HG03342 (cell line): ENCODE results near the gene ALOXE3.
"Not testable (repeated sequence)": the region's sequence is repeated elsewhere in the genome, so short reads cannot be mapped to it uniquely, and the experiment has no call there.

Experiments
- ATAC-seq: cut with Tn5 transposase; IDR thresholded peaks from one replicate; pipeline ENCODE4 v1.9.1; 2021; ENCODE audit warnings: mild to moderate bottlenecking, moderate library complexity; ENCODE audit not compliant: unreplicated experiment

Gene ALOXE3

DNA sequence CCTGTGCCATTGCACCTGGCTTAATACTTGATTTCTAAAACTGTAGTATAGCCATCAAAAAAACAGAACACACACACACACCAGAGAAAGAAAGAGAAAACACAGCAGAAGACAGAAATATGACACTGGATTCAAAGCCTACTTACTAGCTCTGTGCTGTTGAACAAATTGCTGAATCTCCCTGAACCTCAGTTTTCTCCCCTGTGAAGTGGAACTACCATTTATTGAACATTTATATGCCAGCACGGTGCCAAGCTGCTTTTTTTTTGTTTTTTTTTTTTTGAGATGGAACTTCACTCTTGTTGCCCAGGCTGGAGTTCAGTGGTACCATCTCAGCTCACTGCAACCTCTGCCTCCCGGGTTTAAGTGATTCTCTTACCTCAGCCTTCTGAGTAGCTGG is 17.6 kb downstream of the ALOXE3 start:
- no peak for ATAC-seq

DNA sequence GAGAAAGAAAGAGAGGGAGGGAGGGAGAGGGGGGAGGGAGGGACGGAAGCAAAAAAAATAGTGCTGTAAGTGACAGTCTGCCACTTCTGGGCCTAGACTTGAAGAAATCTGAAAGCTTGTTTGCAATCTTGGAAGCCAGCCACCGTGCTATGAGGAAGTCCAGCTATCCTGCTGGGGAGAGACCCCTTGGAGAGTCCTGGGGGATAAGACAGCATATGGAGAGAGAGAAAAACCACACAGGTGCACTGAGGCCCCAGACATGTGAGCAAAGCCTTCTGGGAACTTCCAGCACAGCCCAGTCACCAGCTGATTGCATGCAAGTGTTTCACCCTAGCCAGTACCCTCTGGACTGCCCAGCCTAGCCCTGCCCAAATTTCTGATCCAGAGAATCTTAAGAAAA is 18.2 kb downstream of the ALOXE3 start:
- ATAC-seq: no peak

GRCh38 chr17:8096541-8096940 is 21.8 kb downstream of the ALOXE3 start:
- ATAC-seq: no peak

- no peak for ATAC-seq
Measured at GRCh38 chr17:8095361-8095760, 23.0 kb downstream of the ALOXE3 start.

DNA sequence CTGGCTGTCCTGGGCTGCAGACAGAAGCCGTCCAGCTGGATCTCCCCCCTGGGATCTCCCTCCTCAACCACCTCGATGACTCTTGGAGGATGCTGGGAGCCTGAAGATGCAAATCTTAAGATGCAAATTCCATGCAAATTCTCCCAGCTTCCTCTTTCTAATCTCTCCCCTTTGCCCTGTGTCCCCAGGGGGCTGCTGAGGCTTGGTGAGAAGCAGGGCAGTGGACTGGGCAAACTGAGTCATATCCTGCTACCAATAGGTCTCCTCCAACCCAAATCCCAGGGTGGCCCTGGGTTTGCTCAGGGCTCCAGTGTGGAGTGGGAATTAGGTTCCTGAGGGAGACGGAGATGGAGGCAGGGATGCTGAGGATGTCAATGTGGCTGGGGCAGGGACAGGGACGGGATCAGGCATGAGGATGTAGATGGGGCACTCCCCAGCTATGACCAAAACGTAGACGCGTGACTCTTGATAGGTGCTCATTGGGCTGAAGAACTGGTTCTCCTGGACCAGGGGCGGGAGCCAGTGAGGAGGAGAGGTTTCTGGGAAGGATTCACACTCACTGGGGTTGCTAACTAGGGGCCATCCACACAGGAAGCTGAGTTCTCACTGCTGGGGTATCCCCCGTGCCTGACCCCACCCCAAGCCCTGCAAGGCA is 27.2 kb downstream of the ALOXE3 start:
- peak; percentile 60 for ATAC-seq

- no peak for ATAC-seq
Measured at GRCh38 chr17:8089728-8090127, 28.6 kb downstream of the ALOXE3 start.

GRCh38 chr17:8087952-8088230 is 30.4 kb downstream of the ALOXE3 start:
- no peak for ATAC-seq

- ATAC-seq: no peak
Measured at GRCh38 chr17:8087075-8087951, 31.0 kb downstream of the ALOXE3 start, which contains the start of gene ALOX12B. Gene ALOX12B (minus strand): TSS chr17:8087716. CDS start chr17:8087442, 274 bp downstream.

DNA sequence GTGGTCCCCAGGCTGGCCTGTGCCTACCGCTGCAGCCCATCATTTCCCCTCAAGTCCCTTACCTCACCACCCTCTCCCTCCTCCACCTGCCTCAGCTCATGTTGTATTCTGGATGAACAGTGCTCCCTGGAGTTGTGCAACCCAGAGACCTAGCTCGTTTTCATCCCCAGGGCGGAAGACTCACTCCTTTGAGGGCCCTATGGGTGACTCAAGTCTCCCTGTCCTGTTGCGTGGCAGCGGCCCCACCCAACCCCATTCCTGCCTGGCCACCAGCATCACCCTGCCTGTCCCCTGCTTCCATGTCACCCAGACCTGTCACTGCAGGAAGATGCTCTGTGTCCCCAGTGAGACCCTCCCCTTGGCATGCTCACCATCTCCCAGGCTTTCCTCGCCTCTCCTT is 34.1 kb downstream of the ALOXE3 start:
- no peak for ATAC-seq

DNA sequence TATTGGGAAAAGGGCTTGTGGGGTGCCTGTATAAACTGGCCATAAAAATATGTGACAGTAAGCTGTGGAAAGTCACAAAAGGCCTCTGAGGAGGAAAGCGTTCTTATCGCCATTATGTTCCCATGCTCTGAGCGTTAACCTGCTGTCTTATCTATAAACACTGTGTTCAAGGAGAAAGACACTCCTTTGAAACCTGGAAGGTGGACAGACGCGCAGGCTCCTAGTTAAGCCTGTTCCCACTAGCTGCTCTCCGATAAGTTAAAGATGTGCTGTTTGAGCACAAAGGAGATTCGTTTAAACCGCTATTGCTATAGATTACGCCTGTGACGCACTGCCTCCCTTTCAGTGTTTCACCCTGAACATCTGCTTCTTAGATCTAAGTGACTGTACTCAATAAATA is 36.0 kb downstream of the ALOXE3 start:
- no peak for ATAC-seq

- no peak for ATAC-seq
Measured at GRCh38 chr17:8081876-8082275, 36.4 kb downstream of the ALOXE3 start.

- ATAC-seq: no peak
Measured at GRCh38 chr17:8080799-8081219, 37.5 kb downstream of the ALOXE3 start.

DNA sequence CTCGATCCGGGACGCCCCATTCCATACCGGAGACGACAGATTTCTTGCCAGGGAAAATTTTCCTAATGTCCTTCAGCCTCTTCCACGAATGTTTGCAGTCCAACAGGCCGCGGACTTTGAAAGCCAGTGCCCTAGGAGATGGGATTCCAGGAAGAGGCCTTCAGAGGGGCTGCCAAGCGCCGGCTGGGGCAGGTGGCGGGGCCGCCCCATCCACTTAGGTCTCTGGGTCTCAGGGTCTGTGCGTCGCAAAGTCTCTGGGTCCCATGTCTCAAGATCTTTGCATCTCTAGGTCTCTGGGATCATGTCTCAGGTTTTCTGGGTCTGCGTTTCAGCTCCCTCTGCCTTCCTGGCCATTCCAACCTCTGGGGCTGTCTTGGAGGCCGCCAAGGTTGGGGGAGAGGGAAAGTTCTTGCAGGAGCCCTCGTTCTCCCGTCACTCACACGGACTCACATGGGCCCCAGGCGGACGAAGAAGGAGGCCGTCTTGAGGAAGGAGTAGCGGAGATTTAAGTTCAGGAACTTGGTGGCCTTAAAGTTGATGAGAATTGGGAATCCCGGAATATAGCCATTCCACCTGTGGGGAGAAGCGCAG is 38.0 kb downstream of the ALOXE3 start:
- ATAC-seq: no peak

- ATAC-seq: peak; percentile 69
Measured at GRCh38 chr17:8079291-8080207, 38.8 kb downstream of the ALOXE3 start.

DNA sequence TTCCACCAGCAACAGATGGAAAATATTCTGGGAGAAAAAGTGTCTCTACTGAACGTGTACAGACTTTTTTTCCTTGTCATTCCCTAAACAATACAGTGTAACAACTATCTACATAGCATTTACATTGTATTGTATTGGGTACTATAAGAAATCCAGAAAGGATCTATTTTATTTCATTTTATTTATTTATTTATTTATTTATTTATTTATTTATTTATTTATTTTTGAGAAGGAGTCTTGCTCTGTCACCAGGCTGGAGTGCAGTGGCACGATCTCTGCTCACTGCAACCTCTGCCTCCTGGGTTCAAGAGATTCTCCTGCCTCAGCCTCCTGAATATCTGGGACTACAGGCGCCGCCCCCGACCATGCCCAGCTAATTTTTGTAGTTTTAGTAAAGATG is 40.4 kb downstream of the ALOXE3 start:
- not testable (repeated sequence) for ATAC-seq

GRCh38 chr17:8076502-8077266 is 41.6 kb downstream of the ALOXE3 start:
- ATAC-seq: no peak

DNA sequence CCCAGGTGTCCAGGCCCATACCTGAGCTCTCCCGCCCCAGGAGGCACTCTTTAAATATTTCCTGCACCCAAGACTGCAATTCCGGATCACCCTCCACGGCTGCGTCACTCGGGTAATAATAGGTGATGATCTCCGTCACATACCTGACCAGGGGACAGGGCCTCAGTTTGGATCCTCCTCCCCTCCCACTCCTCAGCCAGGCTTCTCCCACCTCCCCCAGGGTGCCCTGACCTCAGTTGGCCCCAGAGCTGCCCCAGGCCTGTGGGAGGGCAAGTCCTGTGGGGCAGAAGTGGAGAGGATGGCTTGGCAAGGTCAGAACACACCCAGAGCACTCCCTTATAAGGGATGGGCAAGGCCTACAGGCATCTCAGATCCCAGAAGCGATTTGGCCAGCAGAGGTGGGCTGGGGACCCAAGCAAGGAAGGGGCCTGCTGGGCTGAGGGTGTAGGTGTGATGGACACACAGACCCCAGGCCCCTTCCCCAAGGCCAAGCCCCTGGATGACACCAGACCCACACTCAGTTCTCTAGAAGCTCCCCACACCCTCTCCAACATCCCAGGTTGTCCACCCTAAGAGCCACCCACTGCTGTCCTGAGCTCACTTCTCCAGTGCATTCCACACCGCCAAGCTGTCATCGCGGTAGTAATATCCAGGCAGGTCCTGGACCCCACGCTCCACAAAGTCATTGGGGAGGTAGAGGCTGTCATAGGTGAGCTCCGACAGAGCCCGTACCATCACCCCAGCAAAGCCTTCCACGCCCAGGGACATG is 42.6 kb downstream of the ALOXE3 start:
- no peak for ATAC-seq

DNA sequence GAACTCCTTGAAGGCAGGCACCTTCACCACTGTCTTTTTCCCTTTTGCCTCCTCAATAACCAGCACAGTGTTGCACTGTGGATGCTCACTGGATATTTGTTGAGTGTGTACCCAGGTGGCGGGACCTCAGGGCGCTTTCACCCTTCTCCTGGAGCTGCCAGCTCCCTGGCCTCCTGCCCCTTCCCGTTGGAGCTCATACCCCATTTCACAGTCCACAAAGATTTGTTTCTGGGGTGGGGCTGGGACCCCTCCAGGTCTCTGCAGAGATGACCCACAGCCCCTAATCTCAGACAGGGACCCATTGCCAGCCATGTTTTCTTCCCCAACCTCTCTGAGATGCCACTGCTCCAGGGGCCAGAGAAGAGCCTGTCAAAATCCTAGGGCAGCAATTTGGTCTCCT is 43.2 kb downstream of the ALOXE3 start:
- no peak for ATAC-seq

GRCh38 chr17:8074554-8074953 is 43.8 kb downstream of the ALOXE3 start:
- no peak for ATAC-seq
